HPDE6-E6E7 (cell line): Measurements from ENCODE around the gene PSPC1.
"Not testable (repeated sequence)": the region's sequence is repeated elsewhere in the genome, so short reads cannot be mapped to it uniquely, and the experiment has no call there.

Source experiments
- DNase-seq: peaks from one replicate; pipeline ENCODE4 v3.0.0; 2011; ENCODE audit warnings: missing footprints; ENCODE audit errors: extremely low spot score

The PSPC1 gene

GRCh38 chr13:19763618-19764017 is 19.1 kb downstream of the PSPC1 start:
- DNase-seq, result no peak

DNA sequence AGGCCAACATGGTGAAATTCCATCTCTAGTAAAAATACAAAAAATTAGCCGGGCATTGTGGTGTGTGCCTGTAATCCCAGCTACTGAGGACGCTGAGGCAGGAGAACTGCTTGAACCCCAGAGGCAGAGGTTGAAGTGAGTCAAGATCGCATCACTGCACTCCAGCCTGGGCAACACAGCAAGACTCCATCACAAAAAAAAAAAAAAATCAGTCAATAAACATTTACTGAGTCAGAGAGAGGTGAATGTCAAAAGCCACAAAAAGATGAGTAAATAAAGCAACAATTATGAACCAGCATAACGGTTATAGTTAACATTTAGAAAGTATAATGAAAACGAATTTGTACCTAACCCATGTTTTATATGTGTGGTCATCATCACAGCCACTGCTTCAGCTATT is 23.1 kb downstream of the PSPC1 start:
- DNase-seq, result no peak

DNA sequence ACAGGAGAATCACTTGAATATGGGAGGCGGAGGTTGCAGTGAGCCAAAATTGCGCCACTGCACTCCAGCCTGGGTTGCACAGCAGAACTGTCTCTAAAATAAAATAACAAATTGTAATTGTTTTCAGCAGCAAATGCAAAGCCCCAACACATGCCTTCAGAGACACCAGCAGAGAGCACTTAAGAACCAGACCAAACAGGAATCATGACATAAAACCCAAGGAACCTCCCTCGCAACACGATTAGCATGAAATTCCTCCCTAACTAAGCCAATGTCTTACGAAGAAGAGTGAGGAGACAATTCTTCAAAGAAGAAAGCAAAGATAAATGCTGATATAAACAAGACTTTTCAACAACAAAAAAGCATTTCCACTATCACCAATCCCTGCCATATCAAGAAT is 40.1 kb downstream of the PSPC1 start:
- DNase-seq, result no peak

- DNase-seq, result no peak
Observed at GRCh38 chr13:19737844-19738557, 44.7 kb downstream of the PSPC1 start.

DNA sequence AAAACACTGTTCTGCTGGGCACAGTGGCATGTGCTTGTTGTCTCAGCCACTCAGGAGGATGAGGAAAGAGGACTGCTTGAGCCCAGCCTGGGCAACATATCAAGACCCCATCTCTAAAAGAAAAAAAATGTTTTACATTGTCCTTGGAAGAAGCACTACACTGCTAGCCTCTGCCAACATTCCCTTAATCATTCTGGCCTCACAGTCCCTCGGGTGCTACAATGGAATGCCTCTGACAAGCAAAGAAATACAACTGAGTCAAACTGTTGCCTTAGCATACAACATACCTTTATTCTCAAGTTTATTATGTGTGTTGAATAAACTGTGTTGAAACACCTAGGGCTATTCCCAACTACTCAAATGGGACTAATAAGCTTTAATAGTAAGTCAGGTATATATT is 56.1 kb downstream of the PSPC1 start:
- DNase-seq, result no peak

DNA sequence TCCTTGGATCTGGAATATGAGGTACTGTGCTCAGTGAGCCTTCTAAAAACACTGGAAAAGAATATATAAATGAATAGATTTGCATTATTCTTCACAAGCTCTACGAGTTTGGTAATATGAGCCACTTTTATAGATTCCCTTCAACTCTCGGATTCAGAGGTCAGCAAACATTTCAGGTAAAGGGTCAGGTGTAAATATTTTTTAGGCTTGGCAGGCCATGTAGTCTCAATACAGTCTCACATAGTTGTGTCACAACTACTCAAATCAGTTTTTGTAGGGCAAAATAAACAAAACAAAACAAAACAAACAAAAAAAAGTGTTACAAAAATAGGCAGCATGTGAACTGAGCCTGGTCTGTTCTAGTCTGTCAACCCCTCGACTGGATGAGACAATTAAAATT is 57.4 kb downstream of the PSPC1 start:
- DNase-seq, result no peak

- DNase-seq, result no peak
Observed at GRCh38 chr13:19720039-19720438, 62.7 kb downstream of the PSPC1 start.

- no peak for DNase-seq
Observed at GRCh38 chr13:19713186-19713965, 69.4 kb downstream of the PSPC1 start.

DNA sequence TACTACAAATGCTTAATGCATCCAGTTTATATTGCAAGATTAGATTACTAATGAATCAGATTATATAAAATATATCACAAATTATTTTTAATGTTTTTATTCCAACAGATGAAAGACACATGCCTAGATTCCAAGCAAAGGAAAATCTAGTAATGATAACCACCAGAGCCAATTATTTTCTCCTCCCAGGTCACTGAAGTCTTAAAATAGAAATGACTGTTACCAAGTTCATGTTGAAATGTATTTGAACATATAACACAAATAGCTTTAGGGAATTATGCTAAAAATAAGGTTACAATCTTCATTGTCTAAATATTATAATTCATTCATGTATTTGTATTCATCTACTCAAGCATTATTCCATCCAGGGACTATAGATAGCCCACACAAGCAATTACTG is 73.0 kb downstream of the PSPC1 start:
- not testable (repeated sequence) for DNase-seq

GRCh38 chr13:19709039-19709438 is 73.7 kb downstream of the PSPC1 start:
- not testable (repeated sequence) for DNase-seq

GRCh38 chr13:19704256-19704655 is 78.5 kb downstream of the PSPC1 start:
- not testable (repeated sequence) for DNase-seq

GRCh38 chr13:19701619-19702018 is 81.1 kb downstream of the PSPC1 start:
- DNase-seq, result not testable (repeated sequence)

GRCh38 chr13:19700963-19701362 is 81.8 kb downstream of the PSPC1 start:
- DNase-seq, result not testable (repeated sequence)

GRCh38 chr13:19695829-19696228 is 86.9 kb downstream of the PSPC1 start:
- DNase-seq, result no peak

GRCh38 chr13:19695428-19695827 is 87.3 kb downstream of the PSPC1 start:
- no peak for DNase-seq

DNA sequence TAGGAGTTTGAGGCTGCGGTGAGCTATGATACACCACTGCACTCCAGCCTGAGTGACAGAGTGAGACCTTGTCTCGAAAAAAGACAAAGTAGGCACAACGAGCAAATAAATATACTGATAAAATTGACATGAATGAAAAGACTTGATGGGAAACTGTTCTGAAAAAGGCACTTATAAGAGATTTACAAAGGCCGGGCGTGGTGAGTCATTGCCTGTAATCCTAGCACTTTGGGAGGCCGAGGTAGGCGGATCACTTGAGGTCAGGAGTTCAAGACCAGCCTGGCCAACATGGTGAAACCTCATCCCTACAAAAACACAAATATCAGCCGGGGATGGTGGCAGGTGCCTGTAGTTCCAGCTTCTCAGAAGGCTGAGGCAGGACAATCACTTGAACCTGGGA is 91.3 kb downstream of the PSPC1 start:
- DNase-seq, result not testable (repeated sequence)

DNA sequence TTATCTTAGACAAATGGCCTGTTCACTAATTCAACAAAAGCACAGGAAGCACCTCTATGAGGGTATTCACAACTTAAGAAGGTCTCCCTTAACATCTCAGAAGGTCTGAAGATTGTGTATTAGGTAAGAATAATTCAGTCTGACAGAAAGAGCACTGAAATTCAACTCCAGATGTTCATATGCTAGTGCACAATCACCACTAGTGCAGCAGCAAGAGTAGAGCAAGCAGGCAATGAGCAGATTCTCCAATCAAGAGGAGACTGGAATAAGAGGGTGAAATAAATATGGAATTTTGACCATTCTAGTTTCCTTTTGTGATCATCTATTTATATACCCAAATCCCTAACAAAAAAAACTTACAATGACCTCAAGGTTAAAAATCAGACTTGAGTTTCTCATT is 97.3 kb downstream of the PSPC1 start:
- no peak for DNase-seq

- no peak for DNase-seq
Observed at GRCh38 chr13:19685034-19685433, 97.7 kb downstream of the PSPC1 start.

GRCh38 chr13:19681517-19681916 is 101.2 kb downstream of the PSPC1 start:
- no peak for DNase-seq

DNA sequence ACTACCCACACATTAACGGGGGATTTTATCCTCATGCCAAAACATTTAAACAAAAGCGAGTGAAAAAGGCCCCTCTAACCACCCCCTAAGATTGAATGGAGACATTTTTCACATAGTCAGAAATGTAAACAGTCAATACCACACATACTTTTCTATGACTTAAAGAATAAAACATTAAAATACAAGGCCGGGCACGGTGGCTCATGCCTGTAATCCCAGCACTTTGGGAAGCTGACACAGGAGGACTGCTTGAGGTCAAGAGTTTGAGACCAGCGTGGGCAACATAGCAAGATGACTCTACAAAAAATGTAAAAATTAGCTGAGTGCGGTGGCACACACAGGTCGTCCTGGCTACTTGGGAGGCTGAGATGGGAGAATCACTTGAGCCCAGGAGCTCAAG is 102.0 kb downstream of the PSPC1 start:
- no peak for DNase-seq

- DNase-seq, result no peak
Observed at GRCh38 chr13:19676168-19676567, 106.6 kb downstream of the PSPC1 start.

GRCh38 chr13:19674898-19675297 is 107.8 kb downstream of the PSPC1 start:
- no peak for DNase-seq
